ENCODE measurements around the gene HOXB7.

HOXB7 gene

GRCh38 chr17:48594538-48595277, 16.1 kb downstream of the HOXB7 start:
- in situ Hi-C loops (cut with HindIII; ENCODE audit: low pct_ligation_motif_present, low sequenced_read_pairs) = no loop called here
- Histone ChIP-seq H3K27ac (no peak overlapping the region), H3K4me3 (ENCODE audit: low read depth, low read length) (no peak overlapping the region), H3K36me3 (replicated peaks) (no peaks in the 10 kb centered on the region), H3K27me3 (replicated peaks) (peaks cover 95% of the 10 kb centered on the region)
- no peak for TF ChIP-seq CTCF (IDR thresholded peaks at IDR 0.05; ENCODE audit: low read depth, low read length, missing control alignments)
- DNase-seq = no peak

GRCh38 chr17:48593840-48594537, 16.8 kb downstream of the HOXB7 start:
- TF ChIP-seq CTCF (IDR thresholded peaks at IDR 0.05; ENCODE audit: low read depth, low read length, missing control alignments) = peak; percentile 77
- H3K36me3 ChIP-seq (replicated peaks) = no peaks in the 10 kb centered on the region
- peak; percentile 38 for DNase-seq
- in situ Hi-C loops (cut with HindIII; ENCODE audit: low pct_ligation_motif_present, low sequenced_read_pairs) = no loop called here
- H3K27me3 ChIP-seq (replicated peaks) = peaks cover 95% of the 10 kb centered on the region
- H3K4me3 ChIP-seq (ENCODE audit: low read depth, low read length) = peak overlapping the region; percentile 58
- H3K27ac ChIP-seq = no peak overlapping the region

- Histone ChIP-seq H3K27ac (no peak within 1 kb of the TSS), H3K27me3 (replicated peaks) (peaks cover 95% of the 10 kb centered on the region), H3K4me3 (ENCODE audit: low read depth, low read length) (peak within 1 kb of the TSS; percentile 58), H3K36me3 (replicated peaks) (no peaks in the 10 kb centered on the region)
- in situ Hi-C loops (cut with HindIII; ENCODE audit: low pct_ligation_motif_present, low sequenced_read_pairs) = no loop called here
- TF ChIP-seq CTCF (IDR thresholded peaks at IDR 0.05; ENCODE audit: low read depth, low read length, missing control alignments) = no peak
- no peak for DNase-seq
Observed at GRCh38 chr17:48593126-48593829, 17.5 kb downstream of the HOXB7 start, which contains the start of gene HOXB5. HOXB5 (minus strand) TSS chr17:48593779; CDS start chr17:48593682, 97 bp downstream.

GRCh38 chr17:48592577-48592976, 18.2 kb downstream of the HOXB7 start:
- no peak for DNase-seq
- Histone ChIP-seq H3K27me3 (replicated peaks) (peaks cover 95% of the 10 kb centered on the region), H3K4me3 (ENCODE audit: low read depth, low read length) (peak overlapping the region; percentile 58)

GRCh38 chr17:48592057-48592514, 18.7 kb downstream of the HOXB7 start:
- DNase-seq = no peak
- no peak for TF ChIP-seq CTCF (IDR thresholded peaks at IDR 0.05; ENCODE audit: low read depth, low read length, missing control alignments)
- in situ Hi-C loops (cut with HindIII; ENCODE audit: low pct_ligation_motif_present, low sequenced_read_pairs) = no loop called here
- Histone ChIP-seq H3K36me3 (replicated peaks) (no peaks in the 10 kb centered on the region), H3K27ac (no peak overlapping the region), H3K27me3 (replicated peaks) (peaks cover 95% of the 10 kb centered on the region), H3K4me3 (ENCODE audit: low read depth, low read length) (peak overlapping the region; percentile 58)

More at GRCh38 chr17:48592577-48592976, 18.2 kb downstream of the HOXB7 start:
- in situ Hi-C loops (cut with HindIII; ENCODE audit: low pct_ligation_motif_present, low sequenced_read_pairs) = no loop called here
- H3K27ac ChIP-seq = no peak overlapping the region
- no peaks in the 10 kb centered on the region for H3K36me3 ChIP-seq (replicated peaks)
- TF ChIP-seq CTCF (IDR thresholded peaks at IDR 0.05; ENCODE audit: low read depth, low read length, missing control alignments) = no peak
